Hematopoietic multipotent progenitor cell (in vitro differentiated cells): ENCODE measurements around the gene KRTAP10-3. TPM values are rescaled to one million over a fixed set of nuclear protein-coding genes. Genes with fewer than 3 reads are reported as not detected.

Experiments used
- DNase-seq, 3 donors: peaks; one replicate each; pipeline ENCODE4 v3.0.0-alpha.2; 2011 to 2015; ENCODE audit warnings: low read depth in 2 of 3, low spot score in 2 of 3
- total RNA-seq: library from RNA; depleted of rRNA; stranded (reverse); fragments of >200 nt; gene quantifications from one replicate; pipeline ENCODE4 v1.2.3, GENCODE V29; 2012

Gene KRTAP10-3
- total RNA-seq, 1 donor = not detected

GRCh38 chr21:44509539-44509938, 49.1 kb downstream of the KRTAP10-3 start:
- DNase-seq = no peak

DNA sequence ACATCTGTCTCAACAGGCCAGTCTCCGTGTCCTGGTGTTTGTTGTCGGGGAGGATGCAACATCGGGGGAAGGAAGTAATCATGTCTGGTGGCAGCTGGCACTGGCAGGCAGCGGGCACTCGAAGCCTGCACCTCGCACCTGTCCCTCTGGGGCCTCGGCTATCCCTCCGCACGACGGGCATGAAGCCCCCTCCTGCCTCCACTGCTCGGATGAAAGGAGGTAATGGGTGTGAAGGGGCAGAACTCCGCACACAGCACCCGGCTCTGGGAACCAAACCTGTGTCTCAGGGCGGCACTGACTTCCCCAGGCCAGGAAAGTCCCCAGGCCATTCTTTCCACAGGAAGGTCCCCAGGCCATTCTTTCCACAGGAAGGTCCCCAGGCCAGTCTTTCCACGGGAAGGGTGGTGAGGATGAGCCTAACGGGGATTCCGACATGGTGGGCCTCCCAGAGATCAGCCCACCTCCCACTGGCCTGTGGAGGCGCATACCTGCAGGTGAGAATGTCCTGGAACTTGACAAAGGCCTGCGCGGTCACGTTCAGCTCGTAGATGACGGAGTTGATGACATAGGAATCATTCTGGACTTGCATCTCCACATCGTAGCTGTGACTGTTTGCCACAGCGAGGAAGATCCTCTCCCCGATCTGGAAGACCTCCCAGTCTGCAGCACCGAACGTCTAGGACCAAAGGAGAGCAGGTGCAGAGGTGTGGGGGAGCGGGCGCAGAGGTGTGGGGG, 49.7 kb downstream of the KRTAP10-3 start:
- no peak for DNase-seq

DNA sequence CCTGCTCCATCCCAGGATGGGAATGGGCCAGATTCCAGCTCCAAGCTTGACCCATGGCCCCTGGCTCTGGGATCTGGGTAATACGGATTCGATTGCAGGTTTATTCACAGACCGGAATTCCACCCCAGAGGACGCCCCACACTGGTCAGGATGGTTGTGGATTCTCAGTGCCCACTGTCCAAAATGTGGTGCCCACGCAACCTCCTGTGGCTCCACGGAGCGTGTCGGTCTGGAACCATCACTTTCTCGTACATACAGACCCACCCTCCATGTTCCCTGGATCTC, 50.2 kb downstream of the KRTAP10-3 start:
- no peak for DNase-seq

Other genes with a start within 250 kb of the KRTAP10-3 start
- gene CFAP410, start 219.4 kb downstream of the KRTAP10-3 start, total RNA-seq = 19.7 TPM
- 3.5 TPM for gene TRPM2, start 205.2 kb downstream of the KRTAP10-3 start, total RNA-seq
- gene LRRC3, start 103.3 kb downstream of the KRTAP10-3 start, total RNA-seq = 1.1 TPM
- gene KRTAP10-1, start 18.6 kb downstream of the KRTAP10-3 start, total RNA-seq = not detected
- gene KRTAP10-2, start 7.3 kb downstream of the KRTAP10-3 start, total RNA-seq = not detected
- gene KRTAP10-4, start 14.9 kb upstream of the KRTAP10-3 start, total RNA-seq = not detected
- gene KRTAP10-5, start 21.8 kb upstream of the KRTAP10-3 start, total RNA-seq = not detected
- gene KRTAP10-6, start 33.7 kb upstream of the KRTAP10-3 start, total RNA-seq = not detected
- under 0.01 TPM for gene KRTAP10-7, start 41.8 kb upstream of the KRTAP10-3 start, total RNA-seq
- gene KRTAP10-8, start 53.3 kb upstream of the KRTAP10-3 start, total RNA-seq = not detected
- not detected for gene KRTAP10-9, start 68.3 kb upstream of the KRTAP10-3 start, total RNA-seq
- gene KRTAP10-10, start 78.6 kb upstream of the KRTAP10-3 start, total RNA-seq = not detected
- not detected for gene KRTAP10-11, start 87.6 kb upstream of the KRTAP10-3 start, total RNA-seq
- not detected for gene KRTAP12-4, start 95.9 kb upstream of the KRTAP10-3 start, total RNA-seq
- gene KRTAP12-3, start 99.1 kb upstream of the KRTAP10-3 start, total RNA-seq = not detected
- under 0.01 TPM for gene KRTAP12-2, start 108.1 kb upstream of the KRTAP10-3 start, total RNA-seq
- gene KRTAP12-1, start 123.4 kb upstream of the KRTAP10-3 start, total RNA-seq = not detected
- gene KRTAP10-12, start 138.4 kb upstream of the KRTAP10-3 start, total RNA-seq = not detected
- not detected for gene TSPEAR, start 152.8 kb upstream of the KRTAP10-3 start, total RNA-seq
- gene UBE2G2, start 243.0 kb upstream of the KRTAP10-3 start, total RNA-seq = 107 TPM